ENCODE measurements around the gene SDHA.
"Not testable (repeated sequence)": the region's sequence is repeated elsewhere in the genome, so short reads cannot be mapped to it uniquely, and the experiment has no call there.

- TF ChIP-seq CTCF, POLR2A (IDR thresholded peaks at IDR 0.05): not testable (repeated sequence)
Observed at GRCh38 chr5:296954-297353, 78.8 kb downstream of the SDHA start.
